Measurements from ENCODE around the gene GLP1R.

Gene GLP1R

DNA sequence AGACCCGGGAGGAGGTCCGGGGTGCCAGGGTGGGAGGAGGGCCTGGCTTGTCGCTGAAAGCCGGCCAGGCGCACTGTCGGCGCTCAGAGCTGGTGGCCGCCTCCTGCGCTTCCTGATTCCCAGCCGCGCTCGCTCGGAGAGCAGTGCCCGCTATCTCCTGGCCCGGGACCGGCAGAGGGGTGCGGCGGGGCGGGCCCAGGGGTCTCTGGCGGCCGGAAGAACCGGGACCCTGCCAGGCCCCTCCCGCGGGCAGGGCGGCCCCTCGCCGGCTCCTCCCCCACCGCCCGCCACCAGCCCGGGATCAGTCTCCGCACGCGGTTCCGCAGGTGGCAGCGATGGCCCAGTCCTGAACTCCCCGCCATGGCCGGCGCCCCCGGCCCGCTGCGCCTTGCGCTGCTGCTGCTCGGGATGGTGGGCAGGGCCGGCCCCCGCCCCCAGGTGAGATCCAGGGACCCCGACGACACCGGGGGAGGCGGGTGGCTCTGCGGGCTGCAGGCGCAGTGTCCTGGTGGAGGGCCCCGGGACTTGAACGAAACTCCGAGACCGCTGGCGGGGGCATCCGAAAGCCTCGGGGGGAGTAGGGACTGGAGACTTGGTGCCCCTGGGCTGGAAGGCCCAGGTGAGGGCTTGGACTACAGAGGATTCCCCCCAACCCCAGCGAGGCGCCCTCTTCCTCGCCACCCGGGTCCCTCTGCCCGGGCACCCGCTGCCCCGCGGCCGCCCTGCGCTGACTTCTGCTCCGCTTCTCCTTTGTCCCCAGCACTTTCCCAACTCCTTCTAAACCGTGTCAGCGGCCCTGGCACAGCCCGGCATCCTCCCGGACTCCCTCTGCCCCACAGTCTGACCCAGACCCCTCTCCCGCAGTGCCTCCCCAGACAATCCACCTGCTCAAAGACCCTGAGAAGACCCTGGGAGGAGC, at the start of gene GLP1R:
TSS of gene GLP1R (plus strand) at position 301 of the 919 bp plus-strand sequence. CDS start at position 361, 60 bp downstream.
- H3K36me3 ChIP-seq (ENCODE audit: control insufficient read depth in 5 of 5, insufficient read depth in 5 of 5, low read length in 5 of 5) = no peaks in the 10 kb centered on the region
- H3K9ac ChIP-seq (ENCODE audit: low read length in 5 of 5) = no peak within 1 kb of the TSS
- H3K9me3 ChIP-seq (ENCODE audit: control insufficient read depth in 5 of 5, low read length in 5 of 5) = no peaks in the 10 kb centered on the region
- H3K27me3 ChIP-seq (ENCODE audit: control insufficient read depth in 5 of 5, insufficient read depth in 4 of 5, low read length in 5 of 5) = peaks cover 26 to 41% (median 37%) of the 10 kb centered on the region in 5 donors
- H3K4me1 ChIP-seq (ENCODE audit: control insufficient read depth in 5 of 5, insufficient read depth in 5 of 5, low read length in 5 of 5) = peaks cover 0 to 9% (median 8%) of the 10 kb centered on the region in 5 donors
- peak within 1 kb of the TSS in 3 of 5 donors; percentile 38 to 50 (median 41) for H3K4me3 ChIP-seq (ENCODE audit: low read depth in 1 of 5, low read length in 5 of 5)
- no peak within 1 kb of the TSS for H3K27ac ChIP-seq (ENCODE audit: low read depth, low read length)

DNA sequence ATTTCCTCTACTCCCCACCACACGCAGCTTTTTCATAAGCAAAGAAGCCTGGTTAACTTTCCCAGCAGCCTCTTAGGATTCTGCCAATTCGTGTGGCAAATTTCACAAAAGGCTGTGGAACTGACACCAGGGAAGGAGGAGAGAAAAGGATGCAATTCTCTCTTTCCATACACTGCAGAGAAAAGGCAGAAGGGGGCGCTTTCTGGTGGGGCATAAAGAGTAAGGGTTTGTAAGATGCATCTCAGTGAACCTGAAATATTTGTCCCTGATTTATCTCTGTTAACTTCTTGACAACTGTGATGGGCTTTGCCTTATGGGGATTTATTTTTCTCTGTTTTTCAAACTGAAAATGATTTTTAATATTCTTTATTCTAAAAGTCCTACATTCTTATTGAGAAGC, 45.5 kb upstream of the GLP1R start:
- no peaks in the 10 kb centered on the region for H3K9me3 ChIP-seq (ENCODE audit: control insufficient read depth in 5 of 5, low read length in 5 of 5)
- H3K36me3 ChIP-seq (ENCODE audit: control insufficient read depth in 5 of 5, insufficient read depth in 5 of 5, low read length in 5 of 5) = no peaks in the 10 kb centered on the region
- no peaks in the 10 kb centered on the region for H3K4me1 ChIP-seq (ENCODE audit: control insufficient read depth in 5 of 5, insufficient read depth in 5 of 5, low read length in 5 of 5)
- H3K27ac ChIP-seq (ENCODE audit: low read depth, low read length) = no peak overlapping the region
- H3K27me3 ChIP-seq (ENCODE audit: control insufficient read depth in 5 of 5, insufficient read depth in 4 of 5, low read length in 5 of 5) = peaks cover 0 to 15% (median 3%) of the 10 kb centered on the region in 5 donors
- H3K4me3 ChIP-seq (ENCODE audit: low read depth in 1 of 5, low read length in 5 of 5) = no peak overlapping the region
- no peak overlapping the region for H3K9ac ChIP-seq (ENCODE audit: low read length in 5 of 5)

DNA sequence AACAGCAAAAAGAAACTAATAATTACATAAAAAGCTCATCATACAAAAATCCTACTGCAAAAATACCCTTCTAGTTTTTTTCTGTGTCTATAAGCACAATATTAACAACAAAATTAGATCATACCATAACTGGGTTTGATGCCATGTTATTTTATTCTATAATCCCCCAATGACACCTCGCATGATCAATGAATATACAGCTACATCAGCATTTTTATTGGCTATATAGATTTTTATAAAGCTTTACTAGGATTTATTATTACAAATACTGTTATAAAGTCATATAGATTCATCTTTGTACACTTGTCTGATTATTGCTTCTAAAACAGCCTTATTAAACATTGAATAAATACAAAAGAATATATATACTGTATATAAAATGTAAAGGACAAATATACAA, 45.1 kb upstream of the GLP1R start:
- no peak overlapping the region for H3K4me3 ChIP-seq (ENCODE audit: low read depth in 1 of 5, low read length in 5 of 5)
- no peak overlapping the region for H3K9ac ChIP-seq (ENCODE audit: low read length in 5 of 5)
- H3K4me1 ChIP-seq (ENCODE audit: control insufficient read depth in 5 of 5, insufficient read depth in 5 of 5, low read length in 5 of 5) = no peaks in the 10 kb centered on the region
- H3K27ac ChIP-seq (ENCODE audit: low read depth, low read length) = no peak overlapping the region
- H3K27me3 ChIP-seq (ENCODE audit: control insufficient read depth in 5 of 5, insufficient read depth in 4 of 5, low read length in 5 of 5) = peaks cover 0 to 15% (median 3%) of the 10 kb centered on the region in 5 donors
- H3K9me3 ChIP-seq (ENCODE audit: control insufficient read depth in 5 of 5, low read length in 5 of 5) = no peaks in the 10 kb centered on the region
- H3K36me3 ChIP-seq (ENCODE audit: control insufficient read depth in 5 of 5, insufficient read depth in 5 of 5, low read length in 5 of 5) = no peaks in the 10 kb centered on the region

DNA sequence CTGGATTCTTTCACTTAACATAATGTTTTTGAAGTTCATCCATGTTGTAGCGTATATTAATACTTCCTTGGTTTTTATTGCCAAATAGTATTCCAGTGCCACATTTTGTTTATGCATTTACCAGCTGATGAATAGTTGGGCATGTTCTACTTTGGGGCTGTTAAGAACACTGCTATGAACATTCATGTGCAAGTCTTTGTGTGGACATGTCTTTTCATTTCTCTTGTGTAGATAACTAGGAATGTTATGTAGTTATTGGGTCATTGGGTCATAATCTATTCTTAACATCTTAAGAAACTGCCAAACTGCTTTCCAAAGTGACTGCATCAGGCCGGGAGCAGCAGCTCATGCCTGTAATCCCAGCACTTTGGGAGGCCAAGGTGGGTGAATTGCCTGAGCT, 43.8 kb upstream of the GLP1R start:
- Histone ChIP-seq H3K4me1 (ENCODE audit: control insufficient read depth in 5 of 5, insufficient read depth in 5 of 5, low read length in 5 of 5) (no peaks in the 10 kb centered on the region), H3K4me3 (ENCODE audit: low read depth in 1 of 5, low read length in 5 of 5) (no peak overlapping the region), H3K9ac (ENCODE audit: low read length in 5 of 5) (no peak overlapping the region), H3K27ac (ENCODE audit: low read depth, low read length) (no peak overlapping the region), H3K9me3 (ENCODE audit: control insufficient read depth in 5 of 5, low read length in 5 of 5) (no peaks in the 10 kb centered on the region), H3K27me3 (ENCODE audit: control insufficient read depth in 5 of 5, insufficient read depth in 4 of 5, low read length in 5 of 5) (peaks cover 0 to 15% (median 4%) of the 10 kb centered on the region in 5 donors), H3K36me3 (ENCODE audit: control insufficient read depth in 5 of 5, insufficient read depth in 5 of 5, low read length in 5 of 5) (no peaks in the 10 kb centered on the region)

DNA sequence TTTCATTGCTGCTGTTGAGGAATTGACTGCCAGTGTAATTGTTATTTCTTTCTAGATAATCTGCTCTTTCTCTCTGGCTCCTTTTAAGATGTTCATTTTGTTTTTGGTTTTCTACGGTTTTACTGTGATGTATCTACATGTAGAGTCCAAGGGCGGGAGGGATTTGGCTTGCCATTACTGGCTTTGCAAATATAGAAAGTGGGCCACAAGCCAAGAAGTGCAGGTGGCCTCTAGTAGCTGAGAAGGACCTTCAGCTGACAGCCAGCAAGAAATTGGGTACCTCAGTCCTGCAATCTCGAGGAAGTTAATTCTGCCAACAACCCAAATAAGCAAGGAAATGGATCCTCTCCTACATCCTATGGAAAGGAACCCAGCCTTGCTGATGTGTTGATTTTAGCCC, 42.8 kb upstream of the GLP1R start:
- Histone ChIP-seq H3K27ac (ENCODE audit: low read depth, low read length) (no peak overlapping the region), H3K27me3 (ENCODE audit: control insufficient read depth in 5 of 5, insufficient read depth in 4 of 5, low read length in 5 of 5) (peaks cover 0 to 11% (median 3%) of the 10 kb centered on the region in 5 donors), H3K36me3 (ENCODE audit: control insufficient read depth in 5 of 5, insufficient read depth in 5 of 5, low read length in 5 of 5) (no peaks in the 10 kb centered on the region), H3K9ac (ENCODE audit: low read length in 5 of 5) (no peak overlapping the region), H3K9me3 (ENCODE audit: control insufficient read depth in 5 of 5, low read length in 5 of 5) (no peaks in the 10 kb centered on the region), H3K4me1 (ENCODE audit: control insufficient read depth in 5 of 5, insufficient read depth in 5 of 5, low read length in 5 of 5) (no peaks in the 10 kb centered on the region), H3K4me3 (ENCODE audit: low read depth in 1 of 5, low read length in 5 of 5) (no peak overlapping the region)

DNA sequence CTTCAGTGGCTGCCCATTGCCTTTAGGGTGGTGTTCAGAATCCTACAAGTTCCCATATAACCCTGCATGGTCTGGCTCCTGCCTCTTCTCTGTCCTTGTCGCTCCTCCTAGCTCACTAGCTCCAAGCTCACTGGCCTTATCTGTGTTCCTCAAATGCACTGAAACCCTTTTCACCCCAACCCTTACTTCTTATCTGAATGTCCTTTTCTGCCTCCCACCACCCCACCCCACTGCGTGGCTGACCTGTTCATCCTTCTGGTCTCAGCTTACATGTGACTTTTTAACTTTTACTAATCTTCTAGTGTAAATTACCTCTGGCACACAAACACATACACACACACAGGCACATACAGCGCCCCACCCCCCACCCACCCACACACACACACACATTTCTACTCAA, 41.0 kb upstream of the GLP1R start:
- no peak overlapping the region for H3K9ac ChIP-seq (ENCODE audit: low read length in 5 of 5)
- no peaks in the 10 kb centered on the region for H3K36me3 ChIP-seq (ENCODE audit: control insufficient read depth in 5 of 5, insufficient read depth in 5 of 5, low read length in 5 of 5)
- no peaks in the 10 kb centered on the region for H3K4me1 ChIP-seq (ENCODE audit: control insufficient read depth in 5 of 5, insufficient read depth in 5 of 5, low read length in 5 of 5)
- H3K27me3 ChIP-seq (ENCODE audit: control insufficient read depth in 5 of 5, insufficient read depth in 4 of 5, low read length in 5 of 5) = peaks cover 0 to 6% (median 3%) of the 10 kb centered on the region in 5 donors
- no peak overlapping the region for H3K4me3 ChIP-seq (ENCODE audit: low read depth in 1 of 5, low read length in 5 of 5)
- no peak overlapping the region for H3K27ac ChIP-seq (ENCODE audit: low read depth, low read length)
- H3K9me3 ChIP-seq (ENCODE audit: control insufficient read depth in 5 of 5, low read length in 5 of 5) = no peaks in the 10 kb centered on the region

DNA sequence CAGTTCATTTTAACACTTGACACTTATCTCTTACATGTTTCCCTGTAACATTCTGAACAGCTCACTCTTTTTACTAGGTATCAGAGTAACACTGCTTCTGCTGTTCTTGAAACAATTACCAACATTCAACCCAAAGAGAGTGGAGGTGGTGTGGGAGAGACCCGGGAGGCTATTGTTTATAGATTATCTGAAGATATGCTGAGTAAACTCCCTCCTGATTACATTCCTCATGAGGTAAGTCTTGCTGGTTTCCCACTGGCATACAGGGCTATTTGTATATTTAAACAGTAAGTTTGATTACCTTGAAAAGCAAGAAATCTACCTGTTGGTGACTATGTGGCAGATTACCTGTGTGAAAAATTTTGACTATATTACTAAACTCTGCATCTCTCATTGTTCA, 39.8 kb upstream of the GLP1R start:
- no peak overlapping the region for H3K4me3 ChIP-seq (ENCODE audit: low read depth in 1 of 5, low read length in 5 of 5)
- no peaks in the 10 kb centered on the region for H3K9me3 ChIP-seq (ENCODE audit: control insufficient read depth in 5 of 5, low read length in 5 of 5)
- H3K4me1 ChIP-seq (ENCODE audit: control insufficient read depth in 5 of 5, insufficient read depth in 5 of 5, low read length in 5 of 5) = no peaks in the 10 kb centered on the region
- H3K36me3 ChIP-seq (ENCODE audit: control insufficient read depth in 5 of 5, insufficient read depth in 5 of 5, low read length in 5 of 5) = no peaks in the 10 kb centered on the region
- no peak overlapping the region for H3K27ac ChIP-seq (ENCODE audit: low read depth, low read length)
- H3K27me3 ChIP-seq (ENCODE audit: control insufficient read depth in 5 of 5, insufficient read depth in 4 of 5, low read length in 5 of 5) = peaks cover 0 to 3% (median 3%) of the 10 kb centered on the region in 5 donors
- no peak overlapping the region for H3K9ac ChIP-seq (ENCODE audit: low read length in 5 of 5)

DNA sequence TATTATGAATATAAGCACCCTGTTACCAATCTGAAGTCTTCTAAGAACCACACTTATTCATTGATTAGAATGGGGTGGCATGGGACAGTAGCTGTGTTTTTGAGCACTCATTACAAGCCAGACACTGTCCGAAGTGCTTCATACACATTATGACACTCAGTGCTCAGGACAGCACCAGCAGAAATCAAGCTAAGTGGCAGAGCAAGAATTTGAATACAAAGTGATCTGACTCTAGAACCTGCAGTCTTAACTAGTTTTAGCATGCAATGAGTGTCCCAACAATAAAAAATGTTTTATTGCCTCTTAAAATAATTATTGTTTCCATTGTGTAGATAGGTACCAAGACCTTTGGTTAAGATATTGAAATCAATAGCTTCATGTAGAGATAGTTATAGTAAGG, 39.1 kb upstream of the GLP1R start:
- no peak overlapping the region for H3K4me3 ChIP-seq (ENCODE audit: low read depth in 1 of 5, low read length in 5 of 5)
- peaks cover 0 to 3% (median 3%) of the 10 kb centered on the region in 5 donors for H3K27me3 ChIP-seq (ENCODE audit: control insufficient read depth in 5 of 5, insufficient read depth in 4 of 5, low read length in 5 of 5)
- no peaks in the 10 kb centered on the region for H3K36me3 ChIP-seq (ENCODE audit: control insufficient read depth in 5 of 5, insufficient read depth in 5 of 5, low read length in 5 of 5)
- no peak overlapping the region for H3K27ac ChIP-seq (ENCODE audit: low read depth, low read length)
- no peaks in the 10 kb centered on the region for H3K4me1 ChIP-seq (ENCODE audit: control insufficient read depth in 5 of 5, insufficient read depth in 5 of 5, low read length in 5 of 5)
- H3K9ac ChIP-seq (ENCODE audit: low read length in 5 of 5) = no peak overlapping the region
- no peaks in the 10 kb centered on the region for H3K9me3 ChIP-seq (ENCODE audit: control insufficient read depth in 5 of 5, low read length in 5 of 5)

DNA sequence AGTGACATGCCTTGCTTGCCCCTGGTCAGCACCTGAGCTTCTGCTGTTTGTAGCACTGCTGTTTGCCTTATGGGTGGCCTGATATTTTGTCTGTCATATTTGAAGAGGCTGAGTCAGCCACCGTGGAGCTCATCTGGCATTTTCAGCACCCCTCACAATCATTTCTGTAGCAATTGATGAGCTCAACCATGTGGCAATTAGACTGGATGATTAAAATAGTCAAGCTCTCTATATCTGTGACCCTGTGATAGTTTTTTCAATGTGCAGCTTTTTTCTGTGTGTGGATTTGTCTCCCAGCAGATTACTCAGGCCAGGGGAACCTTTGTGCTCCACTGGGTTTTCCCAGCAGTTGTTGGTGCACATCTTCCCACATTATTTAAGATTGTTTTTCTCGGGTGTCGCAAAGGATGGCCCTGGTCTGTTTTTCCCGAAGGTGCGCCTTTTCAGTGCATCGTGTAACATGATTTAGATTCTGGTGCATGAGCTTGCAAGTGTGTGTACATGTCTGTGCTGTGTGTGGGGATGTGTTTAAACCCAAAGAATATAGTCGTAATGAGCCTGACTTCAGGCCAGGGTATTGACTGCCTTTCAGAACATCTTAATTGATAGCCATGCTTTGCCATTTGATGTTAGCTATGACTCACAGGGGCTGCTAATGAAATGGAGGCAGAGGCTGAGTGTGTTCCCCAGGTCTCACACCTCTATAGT, 31.6 kb upstream of the GLP1R start:
- Histone ChIP-seq H3K9ac (ENCODE audit: low read length in 5 of 5) (no peak overlapping the region), H3K36me3 (ENCODE audit: control insufficient read depth in 5 of 5, insufficient read depth in 5 of 5, low read length in 5 of 5) (no peaks in the 10 kb centered on the region), H3K4me3 (ENCODE audit: low read depth in 1 of 5, low read length in 5 of 5) (no peak overlapping the region), H3K9me3 (ENCODE audit: control insufficient read depth in 5 of 5, low read length in 5 of 5) (no peaks in the 10 kb centered on the region), H3K27me3 (ENCODE audit: control insufficient read depth in 5 of 5, insufficient read depth in 4 of 5, low read length in 5 of 5) (peaks cover 0 to 10% (median 0%) of the 10 kb centered on the region in 5 donors), H3K27ac (ENCODE audit: low read depth, low read length) (no peak overlapping the region), H3K4me1 (ENCODE audit: control insufficient read depth in 5 of 5, insufficient read depth in 5 of 5, low read length in 5 of 5) (no peaks in the 10 kb centered on the region)

DNA sequence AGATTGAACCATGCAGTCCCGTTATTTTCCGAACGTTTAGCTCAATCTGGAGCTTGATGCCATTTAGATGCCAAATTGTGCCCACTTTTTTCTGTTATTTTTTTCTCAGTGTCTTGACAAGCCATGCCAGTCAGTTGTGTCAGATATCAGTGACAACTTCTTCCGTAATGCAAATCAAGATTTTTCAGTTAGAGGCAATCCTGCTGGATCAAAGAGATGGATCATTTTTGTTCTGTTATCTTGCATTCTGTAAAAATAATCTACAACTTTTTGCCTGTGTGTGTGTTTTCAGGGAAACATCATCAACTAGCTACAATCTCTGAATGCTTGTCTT, 31.1 kb upstream of the GLP1R start:
- H3K36me3 ChIP-seq (ENCODE audit: control insufficient read depth in 5 of 5, insufficient read depth in 5 of 5, low read length in 5 of 5) = no peaks in the 10 kb centered on the region

More for the DNA sequence above, 31.1 kb upstream of the GLP1R start:
- Histone ChIP-seq H3K27ac (ENCODE audit: low read depth, low read length) (no peak overlapping the region), H3K9me3 (ENCODE audit: control insufficient read depth in 5 of 5, low read length in 5 of 5) (no peaks in the 10 kb centered on the region), H3K4me1 (ENCODE audit: control insufficient read depth in 5 of 5, insufficient read depth in 5 of 5, low read length in 5 of 5) (no peaks in the 10 kb centered on the region), H3K27me3 (ENCODE audit: control insufficient read depth in 5 of 5, insufficient read depth in 4 of 5, low read length in 5 of 5) (peaks cover 0 to 10% (median 0%) of the 10 kb centered on the region in 5 donors), H3K4me3 (ENCODE audit: low read depth in 1 of 5, low read length in 5 of 5) (no peak overlapping the region), H3K9ac (ENCODE audit: low read length in 5 of 5) (no peak overlapping the region)

Data from subcutaneous abdominal adipose tissue (tissue), 5 donors.